DMS79 treated with DMSO at 0.1 percent for 48 hours (cell line): ENCODE data around the gene IL32.
"Not testable (repeated sequence)": the region's sequence is repeated elsewhere in the genome, so short reads cannot be mapped to it uniquely, and the experiment has no call there.

ENCODE experiments used
- DNase-seq: peaks from one replicate; lab custom pipeline; 2025; lab: John Stamatoyannopoulos, UW

Gene IL32

GRCh38 chr16:3071655-3072054, 6.2 kb downstream of the IL32 start:
- no peak for DNase-seq

DNA sequence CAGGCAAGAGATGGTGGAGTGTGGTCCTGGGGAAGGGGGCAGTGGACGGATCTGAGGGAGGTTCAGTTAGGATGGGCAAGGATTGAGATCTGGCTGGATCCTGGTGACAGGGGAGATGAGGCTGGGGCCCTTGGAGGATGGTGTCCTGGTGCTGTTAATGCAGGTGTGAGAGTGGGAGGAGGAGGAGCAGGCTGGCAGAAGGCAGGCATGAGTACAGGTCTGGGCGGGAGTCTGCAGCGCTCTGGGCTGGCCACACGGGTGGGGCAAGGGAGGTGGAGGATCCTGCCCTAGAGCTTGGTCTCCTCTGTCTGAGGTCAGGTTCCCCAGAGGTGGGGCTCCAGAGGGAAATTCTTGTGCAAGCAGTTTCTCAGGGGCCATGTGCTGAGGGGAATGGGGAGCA, 6.7 kb downstream of the IL32 start:
- DNase-seq, result not testable (repeated sequence)

- not testable (repeated sequence) for DNase-seq
Observed at GRCh38 chr16:3072576-3073263, 7.3 kb downstream of the IL32 start.

GRCh38 chr16:3073448-3073847, 8.0 kb downstream of the IL32 start:
- no peak for DNase-seq

DNA sequence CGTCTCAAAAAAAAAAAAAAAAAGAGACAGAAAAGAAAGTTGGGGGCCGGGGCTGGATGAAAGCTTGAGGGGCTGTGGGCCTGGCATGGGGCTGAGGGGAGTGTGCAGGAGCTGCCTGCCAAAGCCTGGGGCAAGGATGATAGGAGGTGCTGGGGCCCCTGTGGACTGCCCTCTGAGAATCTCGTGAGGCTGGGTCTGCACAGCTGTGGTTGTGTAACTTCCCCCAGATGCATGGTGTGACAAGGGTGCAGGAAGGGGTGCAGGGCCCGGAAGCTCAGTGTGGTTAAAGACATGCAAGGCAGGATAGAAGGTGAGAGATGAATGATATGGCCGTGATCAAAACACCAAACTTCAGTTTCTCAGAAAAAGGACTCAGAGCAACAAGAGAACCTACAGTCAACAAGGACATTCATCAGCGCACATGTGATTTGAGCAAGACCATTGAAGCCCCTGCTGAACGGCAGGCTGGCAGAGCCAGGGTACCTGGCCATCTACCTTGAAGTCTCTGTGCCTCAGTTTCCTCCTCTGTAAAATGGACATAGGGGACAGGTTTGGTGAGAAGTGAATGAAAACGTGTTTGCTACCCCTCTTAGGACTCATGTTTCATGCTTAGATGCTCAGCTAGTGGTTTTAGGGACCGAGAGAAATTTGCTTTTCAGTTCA, 9.6 kb downstream of the IL32 start:
- DNase-seq, result no peak

DNA sequence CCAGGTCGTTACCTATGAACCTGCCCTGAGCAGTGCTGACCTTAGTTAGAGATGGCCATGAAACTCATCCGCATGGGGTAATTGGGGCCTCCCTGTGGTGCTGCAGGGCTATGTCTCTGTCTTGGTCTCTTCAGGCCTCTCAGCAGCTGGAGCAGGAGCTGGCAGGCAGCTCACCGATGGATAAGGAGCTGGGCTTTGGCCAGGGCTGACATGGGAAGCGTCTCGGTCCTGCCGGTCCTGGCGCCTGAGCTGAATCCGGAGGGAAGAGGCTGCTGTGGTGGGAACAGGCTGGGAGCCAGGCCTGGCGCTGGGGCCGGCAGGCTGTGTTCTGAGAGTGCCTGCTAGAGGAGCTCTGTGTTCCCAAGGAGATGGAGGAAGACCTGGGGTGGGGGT, 10.1 kb downstream of the IL32 start:
- DNase-seq, result no peak

- not testable (repeated sequence) for DNase-seq
Observed at GRCh38 chr16:3075946-3076345, 10.5 kb downstream of the IL32 start.

GRCh38 chr16:3076577-3076976, 11.1 kb downstream of the IL32 start:
- DNase-seq, result no peak

- no peak for DNase-seq
Observed at GRCh38 chr16:3080024-3080423, 14.6 kb downstream of the IL32 start.

DNA sequence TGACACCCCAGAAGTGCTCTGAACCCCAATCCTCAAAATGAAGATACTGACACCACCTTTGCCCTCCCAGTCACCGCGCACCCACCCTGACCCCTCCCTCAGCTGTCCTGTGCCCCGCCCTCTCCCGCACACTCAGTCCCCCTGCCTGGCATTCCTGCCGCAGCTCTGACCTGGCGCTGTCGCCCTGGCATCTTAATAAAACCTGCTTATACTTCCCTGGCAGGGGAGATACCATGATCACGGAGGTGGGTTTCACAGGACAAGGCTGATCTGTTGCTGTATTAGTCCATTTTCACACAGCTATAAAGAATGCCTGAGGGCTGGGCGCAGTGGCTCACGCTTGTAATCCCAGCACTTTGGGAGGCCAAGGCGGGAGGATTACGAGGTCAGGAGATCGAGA, 16.5 kb downstream of the IL32 start:
- DNase-seq, result not testable (repeated sequence)

DNA sequence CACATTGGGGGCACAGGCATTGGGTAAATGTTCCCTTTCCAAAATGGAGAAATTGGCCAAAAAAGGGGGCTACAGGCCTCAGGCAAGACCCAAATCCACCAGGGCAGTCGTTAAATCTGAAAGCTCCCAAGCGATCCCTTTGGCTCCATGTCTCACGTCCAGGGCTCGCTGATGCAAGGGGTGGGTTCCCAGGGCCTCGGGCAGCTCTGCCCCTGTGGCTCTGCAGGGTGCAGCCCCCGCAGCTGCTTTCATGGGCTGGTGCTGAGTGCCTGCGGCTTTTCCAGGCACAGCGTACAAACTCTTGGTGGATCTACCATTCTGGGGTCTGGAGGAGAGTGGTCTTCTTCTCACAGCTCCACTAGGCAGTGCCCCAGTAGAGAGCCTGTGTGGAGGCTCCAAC, 18.0 kb downstream of the IL32 start:
- not testable (repeated sequence) for DNase-seq

DNA sequence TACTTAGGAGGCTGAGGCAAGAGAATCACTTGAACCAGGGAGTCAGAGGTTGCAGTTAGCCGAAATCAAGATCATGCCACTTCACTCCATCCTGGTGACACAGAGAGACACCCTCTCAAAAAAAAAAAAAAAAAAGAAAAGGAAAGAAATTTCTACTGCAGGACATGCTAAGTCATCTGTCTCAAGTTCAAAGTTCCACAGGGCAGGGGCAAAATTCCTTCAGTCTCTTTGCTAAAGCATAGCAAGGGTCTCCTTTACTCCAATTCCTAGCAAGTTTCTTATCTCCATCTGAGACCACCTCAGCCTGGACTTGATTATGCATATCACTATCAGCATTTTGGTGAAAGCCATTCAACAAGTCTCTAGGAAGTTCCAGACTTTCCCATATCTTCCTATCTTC, 19.1 kb downstream of the IL32 start:
- no peak for DNase-seq

DNA sequence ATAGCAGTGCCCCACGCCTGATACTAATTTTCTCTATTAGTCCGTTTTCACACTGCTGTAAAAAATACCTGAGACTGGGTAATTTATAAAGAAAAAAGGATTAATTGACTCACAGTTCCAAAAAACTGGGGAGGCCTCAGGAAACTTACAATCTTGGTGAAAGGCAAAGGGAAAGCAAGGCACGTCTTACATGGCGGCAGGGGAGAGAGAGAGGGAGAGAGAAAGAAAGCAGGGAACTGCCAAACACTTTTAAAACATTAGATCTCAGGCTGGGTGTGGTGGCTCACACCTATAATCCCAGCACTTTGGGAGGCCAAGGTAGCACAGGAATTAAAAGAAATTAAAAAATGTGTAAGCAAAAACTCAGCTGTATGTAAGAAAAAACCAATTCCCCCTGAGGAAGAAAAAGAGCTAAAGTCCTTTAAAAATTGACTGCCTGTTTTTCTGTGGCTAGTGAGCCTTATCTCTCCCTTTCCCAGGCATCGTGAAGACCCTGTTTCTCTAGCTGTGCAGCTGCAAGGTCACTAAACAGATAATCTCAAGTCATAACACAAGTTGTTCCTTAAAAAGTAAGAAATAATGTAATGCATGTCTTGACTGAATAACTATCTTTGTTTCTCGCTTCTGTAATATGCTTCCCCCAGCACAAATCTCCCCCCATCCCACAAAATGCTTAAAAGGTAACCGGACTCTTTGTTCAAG, 19.7 kb downstream of the IL32 start:
- no peak for DNase-seq

DNA sequence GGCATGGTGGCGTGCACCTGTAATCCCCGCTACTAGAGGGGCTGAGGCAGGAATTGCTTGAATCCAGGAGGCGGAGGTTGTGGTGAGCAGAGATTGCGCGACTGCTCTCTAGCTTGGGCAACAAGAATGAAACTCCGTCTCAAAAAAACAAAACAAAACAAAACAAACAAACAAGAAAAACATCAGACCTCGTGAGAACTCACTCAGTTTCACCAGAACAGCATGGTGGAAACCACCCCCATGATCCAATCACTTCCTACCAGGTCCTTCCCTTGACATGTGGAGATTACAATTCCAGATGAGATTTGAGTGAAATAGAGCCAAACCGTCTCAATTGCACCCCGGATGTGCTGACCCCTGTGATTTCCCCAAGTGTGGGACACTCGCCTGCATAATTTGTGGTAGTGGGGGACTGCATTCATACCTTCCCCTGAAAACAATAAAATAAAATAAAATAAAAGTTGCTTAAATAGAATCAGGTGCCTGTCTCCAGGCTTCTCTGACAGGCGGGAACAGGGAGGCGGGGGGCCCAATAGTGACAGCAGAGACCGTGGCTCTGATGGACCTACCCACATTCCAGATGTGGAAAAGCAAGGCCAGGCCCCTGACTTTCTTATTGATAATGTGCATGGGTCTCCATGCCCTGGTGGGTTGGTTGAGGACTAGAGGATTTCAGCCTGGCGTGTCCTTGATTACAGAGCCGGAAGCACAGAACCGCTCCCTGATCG, 20.6 kb downstream of the IL32 start:
- no peak for DNase-seq

- DNase-seq, result no peak
Observed at GRCh38 chr16:3086596-3087242, 21.3 kb downstream of the IL32 start.

DNA sequence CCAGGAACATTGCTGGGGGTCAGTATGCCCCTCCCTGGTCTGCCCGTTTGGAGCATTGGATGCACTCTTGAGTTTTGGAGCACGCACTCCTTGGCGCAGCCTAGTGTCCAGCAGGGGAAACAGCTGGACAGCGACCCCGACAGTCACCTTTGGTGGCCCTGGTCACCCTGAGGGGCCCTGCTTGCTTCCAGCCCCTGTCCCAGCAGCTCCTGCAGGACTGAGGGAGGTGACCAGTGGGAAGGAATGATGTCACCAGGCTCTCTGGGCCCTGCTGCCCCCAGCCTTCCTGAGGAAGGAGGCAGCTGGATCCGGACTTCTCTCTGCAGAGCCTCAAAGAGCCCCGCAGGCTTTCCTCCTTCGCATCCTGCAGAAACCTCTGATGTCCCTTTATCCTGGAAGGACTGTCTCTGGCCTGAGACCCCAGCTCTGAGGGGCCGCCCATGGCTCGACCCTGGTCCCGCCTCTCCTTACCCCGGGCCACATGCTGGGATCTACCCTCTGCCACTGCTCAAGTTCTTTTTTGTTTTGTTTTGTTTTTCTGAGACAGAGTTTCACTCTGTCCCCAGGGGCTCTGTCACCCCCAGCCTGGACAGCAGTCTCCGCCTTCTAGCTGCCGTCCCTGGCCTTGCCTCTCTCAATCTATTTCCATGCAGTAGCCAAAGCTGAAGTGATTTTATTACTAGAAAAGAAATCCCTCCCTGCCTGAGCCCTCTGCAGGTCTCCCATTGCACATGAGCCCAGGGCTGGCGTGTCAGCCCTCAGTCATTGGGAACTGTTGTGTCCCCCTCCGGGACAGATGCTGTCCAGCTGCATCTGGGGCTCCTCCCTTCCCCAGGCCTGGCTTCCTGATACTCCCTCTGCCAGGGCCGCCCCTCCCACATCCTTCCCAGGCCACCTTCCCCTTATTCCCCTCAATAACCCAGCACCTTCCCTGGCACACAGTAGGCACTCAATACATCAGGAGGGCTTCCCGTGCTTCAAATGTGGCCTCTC, 22.1 kb downstream of the IL32 start:
- DNase-seq, result no peak

DNA sequence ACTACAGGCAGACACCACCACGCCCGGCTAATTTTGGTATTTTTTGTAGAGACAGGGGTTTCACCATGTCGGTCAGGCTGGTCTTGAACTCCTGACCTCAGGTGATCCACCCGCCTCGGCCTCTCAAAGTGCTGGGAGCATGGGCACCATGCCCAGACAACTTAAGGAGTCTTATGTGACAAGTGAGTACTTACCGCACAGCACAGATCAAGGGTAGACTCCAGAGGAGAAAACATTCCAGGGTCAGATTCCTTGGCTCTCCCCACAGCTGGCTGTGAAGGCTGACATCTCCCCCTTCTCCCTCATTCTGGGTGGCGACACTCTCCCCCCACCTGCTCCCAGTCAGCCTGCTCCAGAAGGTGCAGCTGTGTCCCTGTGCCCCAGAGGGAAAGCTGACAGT, 23.0 kb downstream of the IL32 start:
- no peak for DNase-seq

- no peak for DNase-seq
Observed at GRCh38 chr16:3088925-3089716, 23.7 kb downstream of the IL32 start.

DNA sequence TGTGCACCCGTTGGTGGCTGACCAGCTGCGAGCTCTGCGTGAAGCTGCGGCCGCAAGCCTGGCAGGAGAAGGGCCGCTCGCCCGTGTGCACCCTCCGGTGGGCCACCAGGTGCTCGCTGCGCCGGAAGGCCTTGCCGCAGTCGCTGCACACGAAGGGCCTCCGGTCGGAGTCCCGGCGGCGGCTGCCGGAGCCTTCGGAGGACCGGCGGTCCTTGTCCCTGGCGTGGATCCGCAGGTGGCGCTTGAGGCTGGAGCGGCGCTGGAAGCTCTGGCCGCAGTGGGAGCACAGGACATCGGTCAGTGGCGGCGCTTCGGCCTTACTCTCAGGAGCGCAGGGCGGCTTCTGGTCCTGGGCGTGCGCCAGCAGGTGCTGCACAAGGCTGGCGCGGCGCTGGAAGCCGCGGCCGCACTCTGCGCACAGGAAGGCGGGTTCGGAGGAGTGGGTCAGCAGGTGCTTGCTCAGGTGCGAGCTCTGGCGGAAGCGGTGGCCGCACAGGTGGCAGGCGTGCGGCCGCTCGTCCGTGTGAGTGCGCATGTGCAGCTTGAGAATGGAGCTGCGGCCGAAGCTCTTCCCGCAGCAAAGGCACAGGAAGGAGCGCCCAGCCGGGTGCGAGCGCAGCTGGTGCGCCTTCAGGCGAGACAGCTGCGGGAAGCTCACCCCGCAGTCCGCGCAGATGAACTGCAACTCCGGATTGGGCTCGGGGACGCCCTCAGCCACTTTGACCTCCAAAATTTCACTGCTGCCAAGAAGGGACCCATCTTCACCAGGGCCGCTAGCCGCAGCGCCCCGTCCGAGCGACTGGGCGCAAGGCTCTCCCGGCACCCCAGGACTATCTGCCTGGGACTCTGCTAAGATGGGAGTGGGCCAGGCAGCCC, 24.5 kb downstream of the IL32 start:
- DNase-seq, result no peak
